Effector memory CD4-positive, alpha-beta T cell (primary cell): ENCODE data around the gene TBC1D21.
A peak's percentile ranks its signal among the peaks of the same experiment; 100 is the strongest.

Source experiments
- DNase-seq, 3 donors: peaks; one replicate each; pipeline ENCODE4 v3.0.0-alpha.2; 2020
- H3K27ac ChIP-seq: 2 replicates; pipeline ENCODE4 v1.7.0; 2013; ENCODE audit warnings: mild to moderate bottlenecking, low read length, moderate library complexity; ENCODE audit not compliant: insufficient read depth, poor library complexity, severe bottlenecking
- H3K27me3 ChIP-seq: replicated peaks from 2 replicates; pipeline ENCODE4 v1.7.0; 2013; ENCODE audit warnings: mild to moderate bottlenecking, low read length; ENCODE audit not compliant: insufficient read depth, control insufficient read depth, poor library complexity, severe bottlenecking
- H3K36me3 ChIP-seq: 2 replicates; pipeline ENCODE4 v1.7.0; 2013; ENCODE audit warnings: mild to moderate bottlenecking, low read length, moderate library complexity; ENCODE audit not compliant: control insufficient read depth, insufficient read depth
- H3K4me1 ChIP-seq: 2 replicates; pipeline ENCODE4 v1.7.0; 2013; ENCODE audit warnings: low read length, mild to moderate bottlenecking; ENCODE audit not compliant: control insufficient read depth, insufficient read depth, poor library complexity, severe bottlenecking
- H3K4me3 ChIP-seq: 2 replicates; pipeline ENCODE4 v1.7.0; 2013; ENCODE audit warnings: low read length, low read depth, mild to moderate bottlenecking; ENCODE audit not compliant: insufficient read depth, poor library complexity, severe bottlenecking
- H3K9me3 ChIP-seq: 2 replicates; pipeline ENCODE4 v1.7.0; 2013; ENCODE audit warnings: mild to moderate bottlenecking, low read length, moderate library complexity; ENCODE audit not compliant: control insufficient read depth

TBC1D21 gene

DNA sequence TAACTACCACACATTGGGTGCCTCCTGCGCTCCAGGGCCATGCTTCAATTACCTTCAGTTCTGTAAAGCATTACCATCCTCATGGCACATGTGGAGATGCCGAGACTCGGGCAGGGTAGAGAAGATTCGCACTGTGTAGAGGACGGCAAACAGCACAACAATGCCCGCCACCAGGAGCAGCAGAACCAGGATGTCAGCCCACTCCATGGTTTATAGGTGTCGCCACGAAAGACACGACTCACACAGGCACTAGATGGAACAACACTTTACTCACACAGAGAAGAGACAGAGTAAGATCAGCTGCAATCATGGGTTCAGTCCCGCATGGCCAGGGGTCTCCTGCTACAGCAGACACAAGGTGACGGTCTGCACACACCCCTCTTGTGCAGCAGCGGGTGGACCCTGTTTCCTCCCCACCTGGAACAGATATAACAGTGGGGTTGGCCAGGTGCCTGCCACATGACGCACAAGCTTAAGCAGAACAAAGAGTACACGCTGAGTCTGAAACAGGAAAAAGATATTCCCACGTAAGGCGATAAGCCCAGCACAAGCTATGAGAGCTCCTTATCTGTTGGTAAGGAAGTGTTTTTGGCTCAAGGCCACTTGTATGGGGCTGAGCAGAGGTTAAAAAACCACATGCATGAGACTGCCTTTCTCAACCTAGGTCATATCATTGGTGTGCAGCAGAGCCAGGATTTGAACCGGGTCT, 2.5 kb upstream of the TBC1D21 start:
- no peaks in the 10 kb centered on the region for H3K4me1 ChIP-seq
- H3K27me3 ChIP-seq, result peaks cover 3% of the 10 kb centered on the region
- DNase-seq, result no peak
- H3K36me3 ChIP-seq, result no peaks in the 10 kb centered on the region
- no peak overlapping the region for H3K27ac ChIP-seq
- H3K4me3 ChIP-seq, result no peak overlapping the region
- H3K9me3 ChIP-seq, result no peaks in the 10 kb centered on the region

- H3K4me3 ChIP-seq, result no peak overlapping the region
- no peaks in the 10 kb centered on the region for H3K4me1 ChIP-seq
- peaks cover 3% of the 10 kb centered on the region for H3K27me3 ChIP-seq
- no peak for DNase-seq
- no peaks in the 10 kb centered on the region for H3K9me3 ChIP-seq
- H3K36me3 ChIP-seq, result no peaks in the 10 kb centered on the region
- no peak overlapping the region for H3K27ac ChIP-seq
These were observed 1.0 kb upstream of the TBC1D21 start for GRCh38 chr15:73872346-73872745.

GRCh38 chr15:73873889-73874511, 636 bp downstream of the TBC1D21 start:
- H3K27me3 ChIP-seq, result peaks cover 3% of the 10 kb centered on the region
- no peak overlapping the region for H3K27ac ChIP-seq
- H3K36me3 ChIP-seq, result no peaks in the 10 kb centered on the region
- no peaks in the 10 kb centered on the region for H3K4me1 ChIP-seq
- H3K4me3 ChIP-seq, result no peak overlapping the region
- peak in 1 of 3 donors; percentile 6 for DNase-seq
- no peaks in the 10 kb centered on the region for H3K9me3 ChIP-seq

- H3K4me1 ChIP-seq, result no peaks in the 10 kb centered on the region
These were observed 6.1 kb downstream of the TBC1D21 start for GRCh38 chr15:73879426-73879825.

GRCh38 chr15:73881579-73882320, 8.4 kb downstream of the TBC1D21 start:
- Histone ChIP-seq H3K4me1 (no peaks in the 10 kb centered on the region), H3K9me3 (no peaks in the 10 kb centered on the region), H3K27me3 (no peaks in the 10 kb centered on the region), H3K4me3 (no peak overlapping the region), H3K27ac (no peak overlapping the region), H3K36me3 (no peaks in the 10 kb centered on the region)
- no peak for DNase-seq

More at GRCh38 chr15:73879426-73879825, 6.1 kb downstream of the TBC1D21 start:
- H3K4me3 ChIP-seq, result no peak overlapping the region
- H3K9me3 ChIP-seq, result no peaks in the 10 kb centered on the region
- DNase-seq, result no peak
- H3K27ac ChIP-seq, result no peak overlapping the region
- H3K27me3 ChIP-seq, result no peaks in the 10 kb centered on the region
- no peaks in the 10 kb centered on the region for H3K36me3 ChIP-seq

GRCh38 chr15:73882761-73883419, 9.5 kb downstream of the TBC1D21 start:
- Histone ChIP-seq H3K4me3 (no peak overlapping the region), H3K27ac (no peak overlapping the region), H3K9me3 (no peaks in the 10 kb centered on the region), H3K27me3 (no peaks in the 10 kb centered on the region), H3K36me3 (no peaks in the 10 kb centered on the region), H3K4me1 (no peaks in the 10 kb centered on the region)
- DNase-seq, result no peak

- H3K4me1 ChIP-seq, result no peaks in the 10 kb centered on the region
- no peaks in the 10 kb centered on the region for H3K27me3 ChIP-seq
- no peak for DNase-seq
- H3K36me3 ChIP-seq, result no peaks in the 10 kb centered on the region
- no peak overlapping the region for H3K4me3 ChIP-seq
- H3K27ac ChIP-seq, result no peak overlapping the region
- no peaks in the 10 kb centered on the region for H3K9me3 ChIP-seq
These were observed 10.8 kb downstream of the TBC1D21 start for GRCh38 chr15:73884159-73884558.

DNA sequence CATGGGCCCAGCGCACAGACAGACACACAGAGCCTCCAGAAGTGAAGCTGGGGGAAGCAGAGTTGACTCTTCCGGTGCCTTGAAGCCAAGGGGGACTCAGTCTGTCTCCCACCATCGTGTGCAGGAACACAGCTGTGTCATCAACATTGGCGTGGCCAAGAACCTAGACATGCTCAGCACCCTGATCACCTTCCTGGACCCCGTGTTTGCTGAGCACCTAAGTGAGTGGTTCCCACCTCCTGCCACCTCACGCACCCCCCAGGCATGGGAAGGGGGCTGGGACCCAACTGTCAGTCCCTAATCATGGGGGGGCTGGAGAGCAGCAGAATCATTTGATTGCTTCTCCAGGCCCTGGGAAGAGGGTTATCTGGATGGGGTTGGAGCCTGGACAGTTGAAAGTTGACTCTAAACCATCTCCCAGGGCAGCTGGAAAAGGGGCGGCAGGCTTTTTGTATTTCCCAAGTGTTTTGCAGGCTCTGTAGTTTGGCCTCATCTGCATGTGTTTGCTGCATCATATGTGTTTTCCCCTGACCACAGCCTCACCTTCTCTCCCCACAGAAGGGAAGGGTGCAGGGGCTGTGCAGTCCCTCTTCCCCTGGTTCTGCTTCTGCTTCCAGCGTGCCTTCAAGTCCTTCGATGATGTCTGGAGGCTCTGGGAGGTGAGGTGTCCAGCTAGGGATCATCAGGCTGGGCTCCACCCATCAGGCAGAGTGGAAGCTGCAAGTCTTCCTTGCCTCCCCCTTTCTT, 12.8 kb downstream of the TBC1D21 start:
- no peaks in the 10 kb centered on the region for H3K36me3 ChIP-seq
- H3K4me3 ChIP-seq, result no peak overlapping the region
- no peak for DNase-seq
- H3K27me3 ChIP-seq, result no peaks in the 10 kb centered on the region
- no peaks in the 10 kb centered on the region for H3K9me3 ChIP-seq
- H3K27ac ChIP-seq, result no peak overlapping the region
- H3K4me1 ChIP-seq, result no peaks in the 10 kb centered on the region

DNA sequence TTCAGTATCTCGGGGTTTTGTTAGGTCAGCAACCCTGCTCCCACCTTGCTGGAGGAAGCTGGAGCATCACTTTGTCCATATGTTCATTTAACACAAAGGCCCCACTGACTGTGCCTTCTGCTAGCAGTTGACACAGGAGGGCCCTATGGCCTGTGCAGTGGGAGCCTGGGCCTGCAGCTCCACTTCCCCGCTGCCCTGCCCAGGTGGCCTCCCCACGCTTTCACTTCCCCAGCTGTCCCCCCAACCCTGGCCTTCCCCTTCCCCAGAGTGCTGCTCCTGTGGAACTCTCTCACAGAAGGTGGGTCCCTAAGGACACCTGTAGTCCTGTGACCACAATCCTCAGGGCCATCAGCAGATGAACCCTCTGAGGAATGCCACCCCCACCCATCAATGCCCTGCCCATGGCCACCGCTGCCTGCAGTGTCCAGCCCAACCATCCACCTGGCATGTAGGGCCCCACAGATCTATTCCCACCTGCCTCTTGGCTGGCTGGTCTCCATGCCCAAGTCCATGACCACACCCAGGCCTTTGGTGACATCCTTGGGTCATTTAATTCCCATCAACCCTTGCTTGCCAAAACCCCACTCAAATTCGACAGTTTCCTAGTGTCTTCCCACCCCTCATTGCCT, 13.5 kb downstream of the TBC1D21 start:
- H3K9me3 ChIP-seq, result no peaks in the 10 kb centered on the region
- H3K36me3 ChIP-seq, result no peaks in the 10 kb centered on the region
- H3K4me1 ChIP-seq, result no peaks in the 10 kb centered on the region
- no peaks in the 10 kb centered on the region for H3K27me3 ChIP-seq
- H3K4me3 ChIP-seq, result no peak overlapping the region
- H3K27ac ChIP-seq, result no peak overlapping the region
- DNase-seq, result no peak
